ENCODE results near the gene CEP290.
"Not testable (repeated sequence)": the region's sequence is repeated elsewhere in the genome, so short reads cannot be mapped to it uniquely, and the experiment has no call there.

Gene CEP290

DNA sequence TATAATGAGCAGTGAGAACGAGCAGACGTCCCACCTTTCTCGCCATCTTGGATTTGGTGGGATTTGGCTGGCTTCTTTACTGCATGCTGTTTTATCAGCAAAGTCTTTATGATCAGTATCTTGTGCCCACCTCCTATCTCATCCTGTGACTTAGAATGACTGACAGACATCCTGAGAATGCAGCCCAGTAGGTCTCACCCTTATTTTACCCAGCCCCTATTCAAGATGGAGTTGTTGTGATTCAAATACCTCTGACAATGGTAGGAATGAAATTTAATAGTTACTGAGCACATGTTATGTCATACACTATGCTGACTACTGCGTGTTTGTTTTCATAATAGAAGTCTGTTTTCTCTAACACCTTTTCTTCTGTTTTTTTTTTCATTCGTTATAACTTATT lies 2.1 kb upstream of the CEP290 start:
- no peak for DNase-seq

DNA sequence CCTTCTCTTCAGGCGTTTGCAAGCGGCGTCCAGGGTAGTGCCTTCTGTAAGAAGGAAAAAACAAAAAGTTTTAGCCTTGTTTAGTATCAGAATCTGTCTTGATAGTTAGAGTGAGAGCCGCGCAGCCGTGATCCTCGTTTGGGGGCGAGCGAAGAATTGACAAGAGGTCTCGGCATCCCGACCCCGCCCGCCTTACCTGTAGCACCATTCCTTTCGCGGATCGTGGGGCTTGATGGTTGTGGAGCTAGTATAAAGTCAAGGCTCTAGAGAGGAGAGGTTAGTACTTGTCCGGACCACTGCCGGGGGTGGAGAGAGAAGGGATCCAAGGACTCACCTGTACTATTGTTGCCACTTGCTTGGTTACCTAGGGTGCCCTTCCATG lies 713 bp upstream of the CEP290 start:
- DNase-seq: peak; percentile 57

DNA sequence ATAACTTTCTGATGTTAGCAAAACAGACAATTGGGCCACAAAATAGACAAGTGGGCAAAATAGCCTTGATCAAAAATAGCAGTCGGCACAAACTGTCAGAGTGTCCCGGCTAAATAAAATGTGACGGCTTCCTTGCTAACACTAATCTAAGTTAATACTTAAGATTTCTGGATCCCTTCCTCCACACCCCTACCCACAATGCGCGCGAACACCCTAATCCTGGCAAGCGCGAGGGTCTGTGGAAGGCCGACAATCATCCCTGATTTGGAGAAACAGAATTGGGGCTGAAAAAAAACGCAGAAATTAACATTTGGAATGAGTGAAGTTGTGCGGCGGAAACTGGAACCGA lies 489 bp downstream of the CEP290 start:
- no peak for DNase-seq

- not testable (repeated sequence) for DNase-seq
Observed at GRCh38 chr12:88139711-88140110, 2.2 kb downstream of the CEP290 start.

DNA sequence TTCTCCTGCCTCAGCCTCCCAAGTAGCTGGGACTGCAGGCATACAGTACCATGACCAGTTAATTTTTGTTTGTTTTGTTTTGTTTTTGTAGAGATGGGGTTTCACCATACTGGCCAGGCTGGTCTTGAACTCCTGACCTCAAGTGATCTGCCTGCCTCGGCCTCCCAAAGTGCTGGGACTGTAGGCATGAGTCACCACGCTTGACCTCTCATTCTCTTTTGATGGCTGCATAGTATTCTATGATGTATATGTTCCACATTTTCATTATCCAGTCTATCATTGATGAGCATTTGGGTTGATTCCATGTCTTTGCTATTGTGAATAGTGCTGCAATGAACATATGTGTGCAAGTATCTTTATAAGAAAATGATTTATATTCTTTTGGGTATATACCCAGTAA lies 8.7 kb downstream of the CEP290 start:
- not testable (repeated sequence) for DNase-seq

GRCh38 chr12:88132392-88132791 lies 9.5 kb downstream of the CEP290 start:
- DNase-seq: no peak

- no peak for DNase-seq
Observed at GRCh38 chr12:88127855-88128254, 14.0 kb downstream of the CEP290 start.

- DNase-seq: no peak
Observed at GRCh38 chr12:88127099-88127498, 14.8 kb downstream of the CEP290 start.

- no peak for DNase-seq
Observed at GRCh38 chr12:88122666-88123065, 19.2 kb downstream of the CEP290 start.

- no peak for DNase-seq
Observed at GRCh38 chr12:88113871-88114270, 28.0 kb downstream of the CEP290 start.

GRCh38 chr12:88111074-88111652 lies 30.7 kb downstream of the CEP290 start:
- DNase-seq: peak; percentile 73

DNA sequence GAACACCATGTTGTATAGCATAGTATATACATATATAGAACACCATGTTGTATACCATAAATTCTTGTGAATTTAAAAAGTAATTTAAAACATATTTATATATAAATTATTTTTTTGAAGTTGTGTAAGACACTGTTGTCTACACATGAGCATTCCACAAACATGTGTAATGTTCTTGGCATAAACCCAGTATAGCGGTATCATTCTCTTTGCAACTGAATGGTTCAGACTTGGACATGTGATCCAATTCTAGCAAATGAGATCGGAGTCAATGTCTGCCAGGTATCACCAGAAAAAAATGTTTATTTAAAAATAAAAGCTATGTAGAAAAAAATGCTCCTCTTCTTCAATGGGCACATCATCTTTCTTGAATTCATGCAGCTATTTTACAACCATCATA lies 33.9 kb downstream of the CEP290 start:
- no peak for DNase-seq

DNA sequence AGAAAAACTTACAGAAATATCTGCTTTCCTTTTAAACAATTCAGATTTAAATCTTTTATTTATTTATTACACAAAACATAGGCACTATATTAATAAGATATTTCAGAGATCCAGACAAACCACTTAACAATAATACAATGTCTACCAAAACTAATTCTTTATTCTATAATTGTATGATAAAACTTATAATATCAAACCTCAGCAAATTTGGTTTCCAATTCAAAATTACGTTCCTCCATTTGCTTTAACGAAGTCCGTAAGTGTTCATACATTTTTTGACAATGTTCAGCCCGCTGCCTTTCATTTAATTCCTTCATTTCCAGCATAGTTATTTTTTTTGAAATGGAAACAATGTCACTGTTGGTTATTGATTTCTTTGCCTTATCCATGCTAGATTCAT lies 48.3 kb downstream of the CEP290 start:
- DNase-seq: no peak

DNA sequence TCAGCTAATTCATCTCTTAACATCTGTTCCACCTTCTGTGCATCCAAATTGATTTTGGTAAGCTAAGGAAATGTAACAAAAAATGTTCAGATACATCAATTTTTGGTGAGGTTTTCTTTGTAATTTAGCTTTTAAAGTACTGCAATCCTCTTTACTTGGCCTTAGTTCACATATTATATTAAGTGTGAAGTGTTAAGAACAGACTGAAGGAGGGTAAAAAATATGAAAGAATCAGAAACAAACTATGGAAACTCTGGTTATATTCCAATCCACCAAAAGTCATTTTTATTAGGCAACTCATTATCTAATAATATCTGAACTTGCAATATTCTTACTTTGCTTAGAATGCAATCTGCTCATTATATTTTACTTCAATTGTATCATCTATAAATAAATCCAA lies 49.1 kb downstream of the CEP290 start:
- DNase-seq: no peak

DNA sequence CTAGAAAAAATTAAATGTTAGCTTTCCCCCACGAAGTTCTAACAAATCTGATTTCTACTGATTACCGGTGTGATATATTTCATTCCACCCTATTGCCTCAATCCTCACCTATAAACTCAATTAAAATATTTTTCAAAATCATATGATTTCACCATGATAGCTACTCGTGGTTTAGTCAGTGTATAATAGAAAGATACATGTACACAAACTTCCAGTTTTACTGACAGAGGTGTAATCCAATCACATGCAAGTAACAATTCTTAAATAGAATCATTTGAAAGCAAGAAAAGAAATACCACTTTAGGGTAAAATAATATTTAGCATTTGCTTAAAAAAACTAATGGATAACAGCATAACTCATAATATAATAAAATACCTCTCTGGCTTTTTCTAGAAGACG lies 57.7 kb downstream of the CEP290 start:
- DNase-seq: no peak

- DNase-seq: no peak
Observed at GRCh38 chr12:88083634-88084033, 58.3 kb downstream of the CEP290 start.

GRCh38 chr12:88081247-88081646 lies 60.6 kb downstream of the CEP290 start:
- DNase-seq: no peak

DNA sequence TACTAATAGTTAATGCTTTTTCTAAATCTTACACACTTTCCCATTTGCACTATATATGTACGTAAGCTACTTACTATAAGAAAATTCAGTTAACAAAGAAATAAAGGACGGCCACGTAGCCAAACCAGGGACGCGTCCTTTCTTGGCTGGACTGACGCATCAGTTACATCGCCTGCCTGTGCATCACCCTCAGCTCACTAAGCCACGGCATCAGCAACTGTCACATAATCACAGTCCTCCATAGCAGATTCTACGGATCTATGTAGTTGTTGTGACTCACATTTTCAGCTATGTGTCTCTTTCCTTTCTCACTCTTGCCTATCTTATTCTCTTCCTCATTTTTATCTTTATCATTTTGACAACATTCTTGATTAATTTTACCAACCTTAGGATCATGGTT lies 74.6 kb downstream of the CEP290 start:
- DNase-seq: no peak

GRCh38 chr12:88063375-88063774 lies 78.5 kb downstream of the CEP290 start:
- DNase-seq: no peak

DNA sequence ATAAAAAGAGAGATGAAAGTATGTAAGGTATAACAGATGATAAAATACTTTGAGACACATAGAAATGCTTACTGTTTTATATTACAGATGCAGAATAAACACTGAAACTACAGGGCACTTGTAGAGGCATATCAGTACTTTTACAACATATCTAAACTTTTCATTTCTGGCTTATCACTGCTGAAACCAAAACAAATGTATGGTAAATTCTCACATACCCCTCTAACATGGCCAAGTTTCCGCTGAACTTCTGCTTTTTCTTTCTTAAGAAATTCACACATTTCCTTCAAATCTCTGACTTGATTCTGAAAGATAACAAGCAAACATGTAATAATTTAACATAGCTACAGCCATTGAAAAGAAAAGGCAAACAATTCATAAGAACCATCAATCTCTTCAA lies 79.4 kb downstream of the CEP290 start:
- DNase-seq: no peak

DNA sequence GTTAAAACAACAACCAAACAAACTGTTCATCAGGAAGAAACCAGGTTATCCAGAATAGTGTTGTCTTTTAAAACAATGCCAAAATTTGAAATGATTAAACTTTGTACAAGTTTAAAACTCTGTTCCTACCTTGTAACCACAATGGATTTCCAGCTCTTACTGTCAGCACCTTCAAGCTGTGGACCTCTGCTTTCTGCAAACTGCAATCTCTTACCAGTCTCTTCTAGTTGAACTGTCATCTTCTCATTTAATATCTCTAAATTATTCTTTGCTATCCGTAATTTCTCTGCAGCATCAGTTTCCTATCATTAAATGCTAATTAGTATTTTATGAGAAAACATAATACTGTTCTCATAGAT lies 83.2 kb downstream of the CEP290 start:
- DNase-seq: no peak

- no peak for DNase-seq
Observed at GRCh38 chr12:88057994-88058718, 83.7 kb downstream of the CEP290 start.

DNA sequence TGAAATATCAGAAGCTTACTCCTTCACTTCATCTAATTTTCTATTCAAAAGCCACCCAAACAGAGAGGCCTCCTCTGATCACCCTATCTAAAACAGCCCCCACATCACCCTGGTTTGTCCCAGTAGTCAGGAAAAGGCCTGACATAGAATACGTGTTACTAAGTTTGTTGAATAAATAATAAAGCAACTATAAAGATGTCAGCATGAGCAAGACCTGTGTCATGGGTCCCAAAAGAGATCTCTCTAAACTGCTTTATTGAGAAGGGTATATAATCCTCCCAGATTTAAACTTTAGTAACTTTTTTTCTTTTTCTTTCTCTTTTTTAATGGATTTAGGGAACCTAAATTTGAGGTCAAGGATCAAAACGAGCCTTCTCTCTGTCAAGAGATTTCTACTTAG lies 85.3 kb downstream of the CEP290 start:
- DNase-seq: no peak

- peak; percentile 42 for DNase-seq
Observed at GRCh38 chr12:88052686-88053085, 89.2 kb downstream of the CEP290 start.

GRCh38 chr12:88044035-88044434 lies 97.9 kb downstream of the CEP290 start:
- DNase-seq: no peak
